ENCODE results near the gene CX3CL1. TPM values are rescaled to one million over a fixed set of nuclear protein-coding genes. Genes with fewer than 3 reads are reported as not detected.

CX3CL1 gene
- total and polyA plus RNA-seq, 4 donors: 17.5 to 62.5 (median 46.5) TPM

DNA sequence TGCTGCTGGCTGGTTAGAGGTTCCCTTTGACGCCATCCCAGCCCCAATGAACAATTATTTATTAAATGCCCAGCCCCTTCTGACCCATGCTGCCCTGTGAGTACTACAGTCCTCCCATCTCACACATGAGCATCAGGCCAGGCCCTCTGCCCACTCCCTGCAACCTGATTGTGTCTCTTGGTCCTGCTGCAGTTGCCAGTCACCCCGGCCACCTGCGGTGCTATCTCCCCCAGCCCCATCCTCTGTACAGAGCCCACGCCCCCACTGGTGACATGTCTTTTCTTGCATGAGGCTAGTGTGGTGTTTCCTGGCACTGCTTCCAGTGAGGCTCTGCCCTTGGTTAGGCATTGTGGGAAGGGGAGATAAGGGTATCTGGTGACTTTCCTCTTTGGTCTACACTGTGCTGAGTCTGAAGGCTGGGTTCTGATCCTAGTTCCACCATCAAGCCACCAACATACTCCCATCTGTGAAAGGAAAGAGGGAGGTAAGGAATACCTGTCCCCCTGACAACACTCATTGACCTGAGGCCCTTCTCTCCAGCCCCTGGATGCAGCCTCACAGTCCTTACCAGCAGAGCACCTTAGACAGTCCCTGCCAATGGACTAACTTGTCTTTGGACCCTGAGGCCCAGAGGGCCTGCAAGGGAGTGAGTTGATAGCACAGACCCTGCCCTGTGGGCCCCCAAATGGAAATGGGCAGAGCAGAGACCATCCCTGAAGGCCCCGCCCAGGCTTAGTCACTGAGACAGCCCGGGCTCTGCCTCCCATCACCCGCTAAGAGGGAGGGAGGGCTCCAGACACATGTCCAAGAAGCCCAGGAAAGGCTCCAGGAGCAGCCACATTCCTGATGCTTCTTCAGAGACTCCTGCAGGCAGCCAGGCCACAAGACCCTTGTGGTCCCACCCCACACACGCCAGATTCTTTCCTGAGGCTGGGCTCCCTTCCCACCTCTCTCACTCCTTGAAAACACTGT is 11.3 kb downstream of the CX3CL1 start:
- Histone ChIP-seq H3K36me3 (ENCODE audit: control insufficient read depth in 1 of 2, insufficient read depth in 2 of 2, low read length in 1 of 2) (peaks cover 0 to 7% of the 10 kb centered on the region in 2 donors), H3K4me1 (ENCODE audit: control insufficient read depth in 1 of 2, insufficient read depth in 2 of 2, low read length in 2 of 2) (peaks cover 0 to 2% of the 10 kb centered on the region in 2 donors), H3K27me3 (ENCODE audit: control insufficient read depth in 1 of 2, insufficient read depth in 2 of 2, low read length in 1 of 2) (no peaks in the 10 kb centered on the region), H3K27ac (ENCODE audit: low read depth in 1 of 2, low read length in 2 of 2) (no peak overlapping the region), H3K9me3 (ENCODE audit: control insufficient read depth, low read length) (no peaks in the 10 kb centered on the region), H3K4me3 (ENCODE audit: low read length in 2 of 2) (no peak overlapping the region)
- 53 to 57% methylated on average over 8 of the region's 8 CpGs for WGBS, 2 donors
- ATAC-seq (ENCODE audit: low FRiP score) (peak; percentile 69), DNase-seq (peak in 1 of 2 donors; percentile 65)
- intact Hi-C loops (cut with DNase I): no loop called here

DNA sequence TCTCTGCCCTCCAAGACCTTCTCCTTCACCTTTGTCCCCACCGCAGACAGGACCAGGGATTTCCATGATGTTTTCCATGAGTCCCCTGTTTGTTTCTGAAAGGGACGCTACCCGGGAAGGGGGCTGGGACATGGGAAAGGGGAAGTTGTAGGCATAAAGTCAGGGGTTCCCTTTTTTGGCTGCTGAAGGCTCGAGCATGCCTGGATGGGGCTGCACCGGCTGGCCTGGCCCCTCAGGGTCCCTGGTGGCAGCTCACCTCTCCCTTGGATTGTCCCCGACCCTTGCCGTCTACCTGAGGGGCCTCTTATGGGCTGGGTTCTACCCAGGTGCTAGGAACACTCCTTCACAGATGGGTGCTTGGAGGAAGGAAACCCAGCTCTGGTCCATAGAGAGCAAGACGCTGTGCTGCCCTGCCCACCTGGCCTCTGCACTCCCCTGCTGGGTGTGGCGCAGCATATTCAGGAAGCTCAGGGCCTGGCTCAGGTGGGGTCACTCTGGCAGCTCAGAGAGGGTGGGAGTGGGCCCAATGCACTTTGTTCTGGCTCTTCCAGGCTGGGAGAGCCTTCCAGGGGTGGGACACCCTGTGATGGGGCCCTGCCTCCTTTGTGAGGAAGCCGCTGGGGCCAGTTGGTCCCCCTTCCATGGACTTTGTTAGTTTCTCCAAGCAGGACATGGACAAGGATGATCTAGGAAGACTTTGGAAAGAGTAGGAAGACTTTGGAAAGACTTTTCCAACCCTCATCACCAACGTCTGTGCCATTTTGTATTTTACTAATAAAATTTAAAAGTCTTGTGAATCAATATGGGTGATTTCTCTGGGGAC is 12.2 kb downstream of the CX3CL1 start:
- Histone ChIP-seq H3K9me3 (ENCODE audit: control insufficient read depth, low read length) (no peaks in the 10 kb centered on the region), H3K4me3 (ENCODE audit: low read length in 2 of 2) (no peak overlapping the region), H3K36me3 (ENCODE audit: control insufficient read depth in 1 of 2, insufficient read depth in 2 of 2, low read length in 1 of 2) (peaks cover 0 to 7% of the 10 kb centered on the region in 2 donors), H3K27me3 (ENCODE audit: control insufficient read depth in 1 of 2, insufficient read depth in 2 of 2, low read length in 1 of 2) (no peaks in the 10 kb centered on the region), H3K4me1 (ENCODE audit: control insufficient read depth in 1 of 2, insufficient read depth in 2 of 2, low read length in 2 of 2) (peaks cover 0 to 2% of the 10 kb centered on the region in 2 donors), H3K27ac (ENCODE audit: low read depth in 1 of 2, low read length in 2 of 2) (no peak overlapping the region)
- ATAC-seq (ENCODE audit: low FRiP score): peak; percentile 12
- DNase-seq: peak; percentile 42 to 58
- intact Hi-C loops (cut with DNase I): no loop called here
- WGBS, 2 donors: 51 to 63% methylated on average over 11 of the region's 11 CpGs

DNA sequence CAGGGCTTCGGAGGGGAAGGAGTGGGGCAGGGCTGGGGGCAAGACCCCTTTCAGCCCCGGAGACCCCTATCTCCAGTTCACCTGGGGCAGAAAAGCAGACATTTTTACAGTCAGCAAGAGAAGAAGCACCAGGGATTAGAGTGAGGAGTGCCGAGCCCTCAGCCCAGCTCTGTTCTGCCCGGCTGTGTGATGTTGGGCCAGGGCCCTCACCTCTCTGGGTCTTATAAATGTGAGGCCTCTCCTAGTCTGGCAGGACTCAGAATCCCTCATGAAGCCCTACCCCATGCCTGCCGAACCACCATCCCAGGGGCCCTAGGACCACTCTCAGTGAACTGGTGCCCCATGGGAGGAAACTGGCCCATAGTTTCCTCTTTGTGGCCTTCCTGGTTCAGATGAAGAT is 12.8 kb downstream of the CX3CL1 start:
- DNase-seq (no peak), ATAC-seq (ENCODE audit: low FRiP score) (no peak)
- Histone ChIP-seq H3K9me3 (ENCODE audit: control insufficient read depth, low read length) (no peaks in the 10 kb centered on the region), H3K27ac (ENCODE audit: low read depth in 1 of 2, low read length in 2 of 2) (no peak overlapping the region), H3K36me3 (ENCODE audit: control insufficient read depth in 1 of 2, insufficient read depth in 2 of 2, low read length in 1 of 2) (peaks cover 0 to 7% of the 10 kb centered on the region in 2 donors), H3K4me3 (ENCODE audit: low read length in 2 of 2) (no peak overlapping the region), H3K27me3 (ENCODE audit: control insufficient read depth in 1 of 2, insufficient read depth in 2 of 2, low read length in 1 of 2) (no peaks in the 10 kb centered on the region), H3K4me1 (ENCODE audit: control insufficient read depth in 1 of 2, insufficient read depth in 2 of 2, low read length in 2 of 2) (peaks cover 0 to 2% of the 10 kb centered on the region in 2 donors)
- intact Hi-C loops (cut with DNase I): no loop called here
- 83 to 85% methylated on average over 5 of the region's 5 CpGs for WGBS, 2 donors

DNA sequence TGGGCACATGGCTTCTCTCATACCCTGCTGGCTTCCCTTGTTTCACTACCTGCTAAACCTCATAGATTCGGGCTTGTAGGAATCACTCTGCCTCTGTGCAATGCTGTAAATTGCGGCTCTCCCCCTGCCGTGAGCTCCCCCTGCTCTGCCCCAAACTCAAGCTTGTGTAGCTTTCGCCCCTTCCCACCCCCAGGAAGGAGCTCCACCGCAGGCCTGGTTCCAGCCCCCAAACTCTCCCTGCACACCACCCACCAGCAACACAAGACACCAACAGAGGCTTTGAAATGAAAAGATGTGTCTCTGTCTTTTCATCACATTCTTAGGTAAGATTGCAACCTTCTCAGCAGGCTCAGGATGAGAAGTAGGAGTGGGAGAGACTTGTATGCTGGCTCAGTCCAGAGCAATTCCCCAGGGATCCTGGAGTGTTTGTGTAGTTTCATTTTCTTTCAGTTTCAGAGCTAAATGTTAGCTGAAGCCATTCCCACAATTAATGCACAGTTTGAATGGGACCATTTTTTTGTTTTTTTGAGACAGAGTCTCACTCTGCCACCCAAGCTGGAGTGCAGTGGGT is 14.2 kb downstream of the CX3CL1 start:
- Histone ChIP-seq H3K36me3 (ENCODE audit: control insufficient read depth in 1 of 2, insufficient read depth in 2 of 2, low read length in 1 of 2) (peaks cover 0 to 7% of the 10 kb centered on the region in 2 donors), H3K4me1 (ENCODE audit: control insufficient read depth in 1 of 2, insufficient read depth in 2 of 2, low read length in 2 of 2) (peaks cover 0 to 2% of the 10 kb centered on the region in 2 donors)
- intact Hi-C loops (cut with DNase I): no loop called here

DNA sequence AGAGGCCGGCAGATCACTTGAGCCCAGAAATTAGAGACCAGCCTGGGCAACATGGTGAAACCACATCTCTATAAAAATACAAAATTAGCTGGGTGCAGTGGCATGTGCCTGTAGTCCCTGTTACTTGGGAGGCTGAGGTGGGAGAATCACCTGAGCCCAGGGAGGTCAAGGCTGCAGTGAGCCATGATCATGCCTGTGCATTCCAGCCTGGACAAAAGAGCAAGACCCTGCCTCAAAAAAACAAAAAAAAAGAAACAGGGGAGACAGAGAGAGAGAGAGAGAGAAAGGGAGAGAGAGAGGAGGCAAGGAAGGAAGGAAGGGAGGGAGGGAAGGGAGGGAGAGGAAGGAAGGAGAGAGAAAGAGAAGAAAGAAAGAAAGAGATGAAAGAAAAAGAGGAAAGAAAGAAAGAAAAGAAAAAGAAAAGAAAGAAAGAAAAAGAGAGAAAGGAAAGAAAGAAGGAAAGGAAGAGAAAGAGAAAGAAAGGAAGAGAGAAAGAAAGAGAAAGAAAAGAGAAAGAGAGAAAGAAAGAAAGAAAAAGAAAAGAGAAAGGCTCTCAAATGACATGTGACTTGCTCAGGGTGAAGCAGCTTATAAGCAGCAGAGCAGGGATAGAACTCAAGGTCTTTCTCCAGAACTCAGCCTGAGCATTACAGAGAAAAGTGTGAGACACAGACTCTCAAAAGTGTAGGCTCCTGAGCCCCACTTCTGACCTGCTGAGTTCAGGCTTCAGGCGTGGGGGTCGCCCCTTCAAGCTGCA is 15.5 kb downstream of the CX3CL1 start:
- Histone ChIP-seq H3K27ac (ENCODE audit: low read depth in 1 of 2, low read length in 2 of 2) (no peak overlapping the region), H3K36me3 (ENCODE audit: control insufficient read depth in 1 of 2, insufficient read depth in 2 of 2, low read length in 1 of 2) (no peaks in the 10 kb centered on the region), H3K4me3 (ENCODE audit: low read length in 2 of 2) (no peak overlapping the region), H3K9me3 (ENCODE audit: control insufficient read depth, low read length) (no peaks in the 10 kb centered on the region), H3K27me3 (ENCODE audit: control insufficient read depth in 1 of 2, insufficient read depth in 2 of 2, low read length in 1 of 2) (no peaks in the 10 kb centered on the region), H3K4me1 (ENCODE audit: control insufficient read depth in 1 of 2, insufficient read depth in 2 of 2, low read length in 2 of 2) (peaks cover 0 to 2% of the 10 kb centered on the region in 2 donors)
- ATAC-seq (ENCODE audit: low FRiP score) (no peak), DNase-seq (no peak)
- 92 to 93% methylated on average over 3 of the region's 3 CpGs for WGBS, 2 donors
- intact Hi-C loops (cut with DNase I): no loop called here

More for the DNA sequence above, 14.2 kb downstream of the CX3CL1 start:
- Histone ChIP-seq H3K27ac (ENCODE audit: low read depth in 1 of 2, low read length in 2 of 2) (no peak overlapping the region), H3K4me3 (ENCODE audit: low read length in 2 of 2) (no peak overlapping the region), H3K9me3 (ENCODE audit: control insufficient read depth, low read length) (no peaks in the 10 kb centered on the region), H3K27me3 (ENCODE audit: control insufficient read depth in 1 of 2, insufficient read depth in 2 of 2, low read length in 1 of 2) (no peaks in the 10 kb centered on the region)
- no peak for ATAC-seq (ENCODE audit: low FRiP score)
- DNase-seq: peak in 1 of 2 donors; percentile 50
- WGBS, 2 donors: 24 to 28% methylated on average over 5 of the region's 5 CpGs

DNA sequence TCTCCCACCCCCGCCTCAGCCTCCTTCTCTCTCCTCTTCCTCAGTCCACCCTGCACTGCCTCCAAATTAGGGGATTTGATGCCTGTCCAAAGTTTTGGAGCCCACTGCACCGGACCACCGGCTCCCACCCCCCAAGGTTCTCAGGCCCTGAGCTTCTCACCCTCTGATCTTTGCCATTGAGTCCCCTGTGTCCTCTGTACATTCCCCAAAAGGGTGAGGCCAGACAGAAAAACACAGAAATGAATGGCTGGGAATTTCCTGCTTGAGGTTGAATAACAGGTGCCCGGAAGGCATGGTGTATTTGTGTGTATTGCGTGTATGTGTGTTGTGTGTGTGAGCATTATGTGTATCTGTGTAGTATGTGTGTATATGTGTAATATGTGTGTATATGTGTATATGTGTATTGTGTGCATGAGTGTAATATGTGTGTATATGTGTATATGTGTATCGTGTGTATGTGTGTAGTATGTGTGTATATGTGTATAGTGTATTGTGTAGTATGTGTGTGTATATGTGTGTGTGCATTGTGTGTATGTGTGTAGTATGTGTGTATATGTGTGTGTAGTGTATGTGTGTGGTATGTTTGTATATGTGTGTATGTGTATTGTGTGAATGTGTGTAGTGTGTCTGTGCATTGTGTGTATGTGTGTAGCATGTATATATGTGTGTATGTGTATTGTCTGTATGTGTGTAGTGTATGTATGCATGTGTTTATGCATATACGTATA is 16.2 kb downstream of the CX3CL1 start:
- DNase-seq (peak in 1 of 2 donors; percentile 14), ATAC-seq (ENCODE audit: low FRiP score) (no peak)
- intact Hi-C loops (cut with DNase I): no loop called here
- Histone ChIP-seq H3K4me3 (ENCODE audit: low read length in 2 of 2) (no peak overlapping the region), H3K27me3 (ENCODE audit: control insufficient read depth in 1 of 2, insufficient read depth in 2 of 2, low read length in 1 of 2) (no peaks in the 10 kb centered on the region), H3K4me1 (ENCODE audit: control insufficient read depth in 1 of 2, insufficient read depth in 2 of 2, low read length in 2 of 2) (peaks cover 0 to 2% of the 10 kb centered on the region in 2 donors), H3K9me3 (ENCODE audit: control insufficient read depth, low read length) (no peaks in the 10 kb centered on the region), H3K36me3 (ENCODE audit: control insufficient read depth in 1 of 2, insufficient read depth in 2 of 2, low read length in 1 of 2) (no peaks in the 10 kb centered on the region), H3K27ac (ENCODE audit: low read depth in 1 of 2, low read length in 2 of 2) (no peak overlapping the region)
- 65 to 83% methylated on average over 7 of the region's 7 CpGs for WGBS, 2 donors

DNA sequence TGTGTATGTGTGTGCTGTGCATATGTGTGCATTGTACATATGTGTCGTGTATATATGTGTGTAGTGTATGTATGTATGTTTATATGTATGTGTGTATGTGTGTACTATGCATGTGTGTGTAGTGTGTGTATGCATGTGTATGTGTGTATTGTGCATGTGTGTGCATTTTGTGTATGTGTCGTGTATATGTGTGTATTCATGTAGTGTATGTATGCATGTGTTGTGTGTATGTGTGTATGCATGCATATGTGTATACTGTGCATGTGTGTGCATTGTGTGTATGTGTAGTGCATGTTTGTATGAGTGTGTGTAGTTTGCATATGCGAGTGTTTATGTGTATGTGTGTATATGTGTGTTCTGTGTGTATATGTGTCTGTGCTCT is 16.8 kb downstream of the CX3CL1 start:
- intact Hi-C loops (cut with DNase I): no loop called here
- H3K9me3 ChIP-seq (ENCODE audit: control insufficient read depth, low read length): no peaks in the 10 kb centered on the region
- H3K27ac ChIP-seq (ENCODE audit: low read depth in 1 of 2, low read length in 2 of 2): no peak overlapping the region
- no peak overlapping the region for H3K4me3 ChIP-seq (ENCODE audit: low read length in 2 of 2)
- ATAC-seq (ENCODE audit: low FRiP score) (no peak), DNase-seq (no peak)
- H3K4me1 ChIP-seq (ENCODE audit: control insufficient read depth in 1 of 2, insufficient read depth in 2 of 2, low read length in 2 of 2): peaks cover 0 to 2% of the 10 kb centered on the region in 2 donors
- WGBS, 2 donors: 88 to 89% methylated on average over 3 of the region's 3 CpGs
- no peaks in the 10 kb centered on the region for H3K27me3 ChIP-seq (ENCODE audit: control insufficient read depth in 1 of 2, insufficient read depth in 2 of 2, low read length in 1 of 2)
- H3K36me3 ChIP-seq (ENCODE audit: control insufficient read depth in 1 of 2, insufficient read depth in 2 of 2, low read length in 1 of 2): no peaks in the 10 kb centered on the region
